Activated naive CD4-positive, alpha-beta T cell treated with Interleukin-2 at 50 U/mL for 16 hours (primary cell): ENCODE results near the gene LSMEM2.
A peak's percentile ranks its signal among the peaks of the same experiment; 100 is the strongest.
"Not testable (repeated sequence)": the region's sequence is repeated elsewhere in the genome, so short reads cannot be mapped to it uniquely, and the experiment has no call there.

Source experiments
- DNase-seq: peaks from one replicate; pipeline ENCODE4 v3.0.0-alpha.2; 2020

LSMEM2 gene

DNA sequence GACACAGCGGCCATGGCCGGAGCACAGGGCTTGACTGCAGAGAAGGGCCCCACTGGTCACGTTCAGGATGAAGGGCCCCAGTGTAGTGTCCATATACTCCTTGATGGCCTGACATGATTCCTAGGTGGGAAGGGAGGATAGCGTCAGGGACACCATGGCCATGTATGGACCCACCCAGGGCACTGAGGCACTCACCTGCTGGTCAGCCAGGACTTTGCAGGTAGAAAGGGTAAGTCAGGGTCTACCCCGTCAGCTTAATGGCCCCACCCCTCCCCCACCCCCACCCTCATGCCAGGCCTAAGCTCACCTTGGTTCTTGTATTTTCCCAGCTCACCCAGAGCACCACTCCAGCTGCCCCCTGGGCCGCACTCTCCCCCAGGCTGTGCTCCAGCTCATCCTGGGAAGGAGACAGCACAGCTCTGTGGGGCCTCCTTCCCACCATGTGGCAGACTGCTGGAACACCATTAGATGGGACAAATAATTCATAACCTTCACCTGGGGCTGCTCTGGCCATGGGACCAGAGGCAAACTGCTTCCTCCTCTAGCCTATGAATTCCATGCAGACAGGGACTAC lies 21.9 kb downstream of the LSMEM2 start:
- no peak for DNase-seq

DNA sequence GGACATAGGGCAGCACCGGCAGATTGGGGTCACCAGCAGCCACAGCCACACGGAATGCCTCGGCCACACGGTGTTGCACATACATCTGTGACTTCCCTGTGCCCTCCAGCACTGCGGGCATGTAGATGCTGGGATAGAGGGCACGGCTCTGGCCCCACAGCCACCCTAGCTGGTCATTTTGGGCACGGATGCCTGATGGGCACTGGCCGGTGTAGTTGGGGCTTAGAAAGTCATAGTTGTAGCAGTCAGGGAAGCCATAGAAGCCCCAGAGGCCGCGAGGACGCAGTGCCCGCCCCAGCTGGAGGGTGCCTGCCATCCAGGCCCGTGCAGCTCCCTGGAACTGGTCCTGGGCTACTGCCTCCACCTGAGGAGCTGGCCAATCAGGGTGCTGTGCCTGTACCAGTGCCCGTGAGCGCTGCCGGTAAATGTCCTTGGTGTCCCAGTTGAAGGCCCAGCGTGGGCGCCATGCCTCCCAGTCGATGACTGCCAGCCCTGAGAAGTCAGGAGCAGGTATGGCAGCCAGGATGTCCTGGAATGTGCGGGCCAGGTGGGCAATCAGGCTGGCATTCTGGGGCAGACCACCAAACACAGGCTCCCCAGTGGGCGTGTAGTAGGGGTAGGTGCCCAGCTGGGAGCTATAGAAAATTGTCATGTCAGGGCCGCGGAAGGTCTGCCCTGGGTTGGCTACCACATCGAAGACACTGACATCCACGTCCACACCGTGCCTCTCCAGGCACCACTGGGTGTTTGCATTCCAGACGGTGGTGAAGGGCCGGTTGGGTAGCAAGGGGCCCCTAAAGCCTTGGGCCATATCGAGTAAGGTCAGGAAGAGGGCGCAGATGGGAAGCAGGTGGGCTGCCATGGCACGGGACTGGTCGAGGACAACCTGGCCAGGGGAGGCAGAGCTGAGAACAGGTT lies 23.5 kb downstream of the LSMEM2 start:
- no peak for DNase-seq

GRCh38 chr3:50303013-50303815 lies 24.3 kb downstream of the LSMEM2 start, which contains the start of gene HYAL1:
TSS of gene HYAL1 (minus strand) at chr3:50303574. CDS start at chr3:50302956, 618 bp downstream.
- DNase-seq: no peak

DNA sequence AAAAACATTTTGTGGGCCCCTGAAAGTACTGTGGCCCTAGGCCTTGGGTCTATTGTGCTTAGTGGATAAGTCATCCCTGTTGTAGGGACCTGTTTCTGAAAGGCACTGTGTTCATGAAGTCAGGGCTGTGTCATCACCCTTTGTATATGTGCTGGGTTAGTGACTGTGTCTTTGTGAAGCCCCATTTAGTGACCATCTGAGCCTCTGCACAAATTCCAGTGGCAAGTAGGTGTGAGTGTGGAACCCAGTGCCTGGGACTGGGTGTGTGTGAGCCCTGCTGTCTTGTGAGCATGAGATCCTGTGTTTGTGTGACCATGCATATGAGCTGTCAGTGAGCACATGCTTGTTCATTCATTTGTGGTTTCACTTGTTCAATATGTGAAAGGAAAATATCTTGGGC lies 25.7 kb downstream of the LSMEM2 start:
- DNase-seq: no peak

GRCh38 chr3:50312041-50312440 lies 33.2 kb downstream of the LSMEM2 start:
- DNase-seq: not testable (repeated sequence)

DNA sequence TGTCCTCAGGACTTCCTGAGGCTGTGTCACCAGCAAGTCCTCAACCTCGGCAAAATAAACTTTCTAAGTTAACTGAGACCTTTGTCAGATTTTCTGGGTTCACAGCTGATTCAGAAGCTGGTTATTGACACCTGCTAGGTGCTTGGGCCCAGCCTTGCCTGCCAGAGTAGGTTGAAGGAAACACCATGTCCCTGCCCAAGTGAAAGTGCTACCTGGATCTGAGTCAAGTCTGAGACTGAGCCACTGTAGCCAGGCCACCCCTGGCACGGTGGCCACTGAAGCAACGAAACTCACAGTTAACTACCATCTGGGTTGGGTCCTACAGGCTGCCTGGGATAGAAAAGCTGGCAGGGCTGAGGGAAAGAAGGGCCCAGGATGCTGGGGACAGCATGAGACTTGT lies 35.5 kb downstream of the LSMEM2 start:
- DNase-seq: no peak

DNA sequence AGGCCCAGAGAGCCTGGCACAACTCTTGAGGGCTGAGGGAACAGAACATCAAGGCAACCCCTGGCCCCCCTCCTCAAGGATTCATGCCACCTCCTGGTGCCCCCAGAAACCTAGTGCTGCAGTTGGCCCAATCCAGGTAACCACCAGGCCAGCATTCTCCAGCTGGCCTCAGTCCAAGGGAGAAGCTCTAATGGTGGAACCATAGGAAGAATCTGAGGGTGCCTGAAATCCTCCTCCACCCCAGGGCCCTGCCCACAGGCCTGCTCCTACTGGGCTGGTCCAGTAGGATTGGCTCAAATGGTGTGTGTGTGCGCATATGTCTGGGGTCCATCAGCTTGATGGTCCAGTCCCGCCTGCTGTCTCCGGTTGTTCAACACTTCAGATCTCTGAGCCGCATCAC lies 35.9 kb downstream of the LSMEM2 start:
- DNase-seq: no peak

DNA sequence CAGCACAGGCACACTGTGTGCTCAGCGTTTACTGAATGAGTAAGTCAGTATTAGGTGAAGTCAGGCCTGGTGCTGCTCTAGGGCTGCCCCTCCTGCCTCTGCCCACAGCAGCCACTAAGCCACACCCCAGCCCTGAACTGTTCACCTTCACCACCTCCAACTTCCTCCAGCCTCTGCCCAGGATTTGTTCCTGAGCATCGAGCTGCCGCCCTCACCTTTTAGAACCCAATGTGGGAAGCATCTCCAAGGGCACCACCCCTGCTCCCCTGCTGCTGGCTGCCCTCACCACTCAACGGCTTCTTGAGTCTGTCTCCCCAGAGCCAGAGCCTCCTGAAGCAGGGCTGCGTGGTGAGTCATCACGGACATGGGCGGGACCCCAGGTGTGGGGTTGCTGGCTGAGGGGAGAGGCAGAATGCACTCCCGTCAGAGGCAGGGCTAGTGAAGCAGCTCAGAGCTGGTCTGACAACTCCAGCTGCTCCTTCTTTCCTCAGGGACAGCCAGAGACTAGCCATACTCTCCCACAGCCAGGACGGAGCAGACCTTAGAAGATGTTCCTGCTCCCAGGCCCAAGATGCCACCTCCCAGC lies 37.9 kb downstream of the LSMEM2 start:
- DNase-seq: peak; percentile 81

DNA sequence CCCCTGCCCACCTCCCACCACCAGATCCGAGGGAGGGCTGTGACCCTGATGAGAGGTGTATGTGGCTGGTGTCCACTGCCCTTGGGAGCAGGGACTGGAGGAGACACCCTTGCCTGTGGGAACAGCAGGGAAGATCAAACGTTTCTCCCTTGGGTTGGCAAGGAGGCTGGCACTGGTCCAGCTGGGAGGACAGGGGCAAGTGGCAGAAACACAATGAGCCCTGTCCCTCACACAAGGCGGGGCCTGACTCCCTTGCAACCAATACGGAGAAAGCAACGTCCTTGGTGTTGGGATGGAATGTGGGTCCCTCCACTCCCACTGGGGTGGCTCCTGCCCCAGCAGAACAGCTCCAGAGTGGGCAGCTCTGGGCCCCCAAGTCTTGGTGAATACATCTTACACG lies 38.4 kb downstream of the LSMEM2 start:
- no peak for DNase-seq

GRCh38 chr3:50318163-50318562 lies 39.3 kb downstream of the LSMEM2 start:
- no peak for DNase-seq

DNA sequence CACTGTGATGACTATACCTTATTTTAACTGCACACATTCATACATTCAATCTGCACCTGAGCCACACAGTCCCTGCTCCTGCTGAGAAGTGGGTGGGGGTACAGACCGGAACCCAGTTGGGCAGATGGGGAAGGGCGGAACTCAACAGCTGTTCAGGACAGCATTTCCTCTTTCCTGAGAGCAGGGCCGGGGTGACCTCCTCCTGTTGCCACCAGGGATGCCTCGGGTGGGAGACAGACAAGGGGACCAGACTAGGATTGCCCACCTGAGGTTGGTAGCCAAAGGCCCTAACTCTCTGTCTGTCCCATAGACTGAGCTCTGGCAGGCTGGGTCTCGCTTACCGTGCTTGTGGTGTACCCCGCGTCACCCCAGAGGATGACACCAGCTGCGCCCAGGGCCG lies 39.7 kb downstream of the LSMEM2 start:
- no peak for DNase-seq

DNA sequence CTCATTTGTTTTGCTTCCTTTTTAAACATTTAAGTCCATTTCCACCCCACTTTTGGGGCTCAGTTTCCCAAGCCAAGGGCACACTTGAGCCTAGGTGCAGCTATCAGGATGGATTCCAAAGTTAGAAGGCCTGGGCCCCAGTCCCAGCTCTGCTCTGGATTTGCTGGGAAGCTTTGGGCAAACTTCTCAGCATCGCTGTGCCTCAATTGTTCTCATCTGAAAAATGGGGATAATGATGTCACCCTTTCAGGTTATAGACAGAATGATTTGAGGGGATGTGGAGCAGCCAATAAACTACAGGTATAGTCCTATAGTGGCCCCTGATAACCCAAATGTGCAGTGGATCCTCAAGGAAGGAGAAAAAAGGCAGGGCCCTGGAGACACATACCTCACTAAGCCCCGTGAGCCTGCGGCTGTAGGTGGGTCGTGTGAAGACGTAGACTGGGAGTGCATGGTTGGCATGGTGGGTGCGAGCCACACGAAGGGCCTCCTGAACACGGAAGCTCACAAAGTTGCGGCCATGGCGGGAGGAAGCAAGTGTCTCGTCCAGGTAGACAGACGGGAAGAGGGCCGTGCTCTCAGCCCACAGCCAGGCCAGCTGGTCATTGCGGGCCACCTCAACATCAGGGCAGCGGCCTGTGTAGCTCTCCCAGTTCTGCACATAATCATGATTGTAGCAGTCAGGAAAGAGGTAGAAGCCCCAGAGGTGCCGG lies 40.5 kb downstream of the LSMEM2 start:
- no peak for DNase-seq

DNA sequence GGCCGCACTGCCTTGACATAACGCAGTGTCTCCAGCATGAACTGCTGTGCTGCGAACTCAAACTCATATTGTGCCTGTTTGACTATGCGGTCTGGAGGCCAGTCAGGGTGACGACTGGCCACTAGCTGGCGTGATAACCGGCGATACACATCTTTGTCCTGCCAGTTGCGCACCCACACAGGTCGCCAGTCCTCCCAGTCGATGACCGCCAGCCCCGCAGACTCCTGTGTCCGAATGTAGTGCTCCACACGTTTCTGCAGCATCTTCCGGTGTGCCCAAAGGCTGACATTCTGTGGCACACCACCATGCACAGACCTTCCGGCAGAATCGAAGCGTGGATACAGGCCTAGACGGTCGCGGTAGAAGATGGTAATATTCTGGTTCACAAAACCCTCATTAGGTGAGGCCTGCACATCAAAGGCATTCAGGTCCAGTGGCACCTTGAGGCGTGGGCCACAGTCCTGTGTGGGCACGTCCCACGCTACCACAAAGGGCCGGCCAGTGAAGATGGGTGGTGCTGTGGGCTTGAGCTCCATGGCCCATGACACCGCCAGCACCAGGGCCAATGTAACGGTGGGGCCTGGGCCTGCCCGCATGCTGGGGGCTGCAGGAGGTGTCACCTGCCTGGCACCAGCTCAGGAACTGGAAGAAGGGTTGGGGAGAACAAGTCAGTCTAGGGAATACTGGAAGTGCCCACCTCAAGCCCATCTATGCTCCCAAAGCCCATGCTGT lies 41.2 kb downstream of the LSMEM2 start:
- no peak for DNase-seq

DNA sequence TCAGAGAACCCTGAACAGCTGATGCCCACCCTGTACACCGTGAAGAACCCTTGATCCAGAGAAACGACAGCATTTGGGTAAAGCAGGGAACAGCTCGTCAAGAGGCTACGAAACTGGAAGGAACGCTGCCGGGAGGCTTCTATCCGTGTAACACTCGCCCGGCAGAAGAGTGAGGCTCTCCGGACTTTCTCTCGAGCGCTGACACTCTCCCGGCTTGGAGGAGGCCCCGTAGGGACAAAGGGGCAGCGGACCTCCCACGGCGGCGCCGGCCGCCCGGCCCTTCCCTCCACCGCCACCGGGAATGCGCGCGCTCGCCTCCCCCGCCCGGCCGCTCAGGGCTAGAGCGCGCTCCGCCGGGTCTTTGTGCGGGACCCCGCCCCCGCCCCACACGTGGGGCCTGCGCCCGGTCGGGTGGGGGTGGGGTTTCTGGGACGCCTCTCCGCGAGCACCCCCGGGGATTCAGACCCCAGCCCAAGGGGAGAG lies 42.0 kb downstream of the LSMEM2 start:
- DNase-seq: peak; percentile 68

GRCh38 chr3:50321336-50322114 lies 42.6 kb downstream of the LSMEM2 start:
- DNase-seq: peak; percentile 86

DNA sequence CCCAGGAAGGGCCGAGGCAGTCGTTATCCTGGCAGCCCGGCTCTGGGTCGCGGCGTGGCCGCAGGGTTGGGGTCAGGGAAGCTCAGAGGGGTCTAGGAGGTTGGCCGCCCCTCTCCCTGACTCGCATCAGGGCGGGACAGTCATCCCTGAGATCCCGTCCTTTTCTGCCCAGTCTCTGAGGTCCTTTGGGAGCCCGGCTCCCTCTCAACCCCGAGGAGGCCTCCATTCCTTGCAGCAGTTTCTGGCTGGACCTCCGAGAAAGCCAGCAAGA lies 43.2 kb downstream of the LSMEM2 start:
- DNase-seq: no peak

GRCh38 chr3:50322386-50323091 lies 43.7 kb downstream of the LSMEM2 start, which contains the start of gene HYAL2:
TSS of gene HYAL2 (minus strand) at chr3:50322745. CDS start at chr3:50320489, 2,256 bp downstream.
- no peak for DNase-seq

GRCh38 chr3:50323092-50323600 lies 44.3 kb downstream of the LSMEM2 start:
- no peak for DNase-seq

- DNase-seq: no peak
These were observed 44.8 kb downstream of the LSMEM2 start for GRCh38 chr3:50323614-50324199.
